ENCODE results near the gene ILF3. TPM values are rescaled to one million over a fixed set of nuclear protein-coding genes. Genes with fewer than 3 reads are reported as not detected.

The ILF3 gene
- total and polyA plus RNA-seq, 2 donors (not counting 1 experiment from before 2014, with no cell fraction given) = 78.4 to 109 TPM

DNA sequence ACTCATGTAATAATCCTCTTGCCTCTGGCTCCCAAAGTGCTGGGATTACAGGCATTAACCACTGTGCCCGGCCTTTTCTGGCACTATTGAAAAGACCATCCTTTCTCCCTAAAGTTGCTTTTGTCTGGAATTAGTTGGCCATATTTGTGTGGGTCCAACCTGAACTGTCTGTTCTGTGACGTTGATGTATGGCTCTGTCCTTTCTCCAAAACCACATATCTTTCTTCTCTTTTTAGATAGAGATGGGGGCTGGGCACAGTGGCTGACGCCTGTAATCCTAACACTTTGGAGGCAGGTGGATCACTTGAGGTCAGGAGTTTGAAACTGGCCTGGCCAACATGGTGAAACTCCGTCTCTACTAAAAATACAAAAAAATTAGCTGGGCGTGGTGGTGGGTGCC lies 81.6 kb downstream of the ILF3 start:
- H4K20me1 ChIP-seq (ENCODE audit: control insufficient read depth, extremely low read depth, insufficient read depth, low read length) = peaks cover 1% of the 10 kb centered on the region
- no peaks in the 10 kb centered on the region for H3K4me1 ChIP-seq (ENCODE audit: control insufficient read depth, extremely low read depth, insufficient read depth, low read length)
- no peak overlapping the region for H2AFZ ChIP-seq (ENCODE audit: low read length)
- no peak overlapping the region for H3K27ac ChIP-seq (ENCODE audit: insufficient read depth, low read length)
- TF ChIP-seq, protein P1, sequence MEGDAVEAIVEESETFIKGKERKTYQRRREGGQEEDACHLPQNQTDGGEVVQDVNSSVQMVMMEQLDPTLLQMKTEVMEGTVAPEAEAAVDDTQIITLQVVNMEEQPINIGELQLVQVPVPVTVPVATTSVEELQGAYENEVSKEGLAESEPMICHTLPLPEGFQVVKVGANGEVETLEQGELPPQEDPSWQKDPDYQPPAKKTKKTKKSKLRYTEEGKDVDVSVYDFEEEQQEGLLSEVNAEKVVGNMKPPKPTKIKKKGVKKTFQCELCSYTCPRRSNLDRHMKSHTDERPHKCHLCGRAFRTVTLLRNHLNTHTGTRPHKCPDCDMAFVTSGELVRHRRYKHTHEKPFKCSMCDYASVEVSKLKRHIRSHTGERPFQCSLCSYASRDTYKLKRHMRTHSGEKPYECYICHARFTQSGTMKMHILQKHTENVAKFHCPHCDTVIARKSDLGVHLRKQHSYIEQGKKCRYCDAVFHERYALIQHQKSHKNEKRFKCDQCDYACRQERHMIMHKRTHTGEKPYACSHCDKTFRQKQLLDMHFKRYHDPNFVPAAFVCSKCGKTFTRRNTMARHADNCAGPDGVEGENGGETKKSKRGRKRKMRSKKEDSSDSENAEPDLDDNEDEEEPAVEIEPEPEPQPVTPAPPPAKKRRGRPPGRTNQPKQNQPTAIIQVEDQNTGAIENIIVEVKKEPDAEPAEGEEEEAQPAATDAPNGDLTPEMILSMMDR (conservative IDR thresholded peaks at IDR 0.05 in 1 of 2, IDR thresholded peaks at IDR 0.05 in 1 of 2; ENCODE audit: low read depth in 1 of 2, low read length in 2 of 2) = no peak
- no peak for TF ChIP-seq EZH2 (IDR thresholded peaks at IDR 0.05; ENCODE audit: low read length, missing control alignments)
- no peaks in the 10 kb centered on the region for H3K9me3 ChIP-seq (ENCODE audit: control insufficient read depth, insufficient read depth, low read depth, low read length)
- no peak overlapping the region for H3K4me3 ChIP-seq (replicated peaks in 1 of 4; ENCODE audit: control extremely low read depth in 1 of 4, insufficient read depth in 1 of 4, low read depth in 3 of 4, low read length in 4 of 4)
- H3K79me2 ChIP-seq (ENCODE audit: control insufficient read depth, insufficient read depth, low read length) = peaks cover 45% of the 10 kb centered on the region
- H3K4me2 ChIP-seq (ENCODE audit: extremely low read depth, insufficient read depth, low read length) = no peak overlapping the region
- H3K27me3 ChIP-seq (ENCODE audit: control insufficient read depth, insufficient read depth, low read length) = no peaks in the 10 kb centered on the region
- DNase-seq (ENCODE audit: low read depth in 2 of 2) = no peak
- H3K36me3 ChIP-seq (ENCODE audit: control insufficient read depth, insufficient read depth, low read length) = no peaks in the 10 kb centered on the region
- no peak overlapping the region for H3K9ac ChIP-seq (ENCODE audit: insufficient read depth, low read length)

DNA sequence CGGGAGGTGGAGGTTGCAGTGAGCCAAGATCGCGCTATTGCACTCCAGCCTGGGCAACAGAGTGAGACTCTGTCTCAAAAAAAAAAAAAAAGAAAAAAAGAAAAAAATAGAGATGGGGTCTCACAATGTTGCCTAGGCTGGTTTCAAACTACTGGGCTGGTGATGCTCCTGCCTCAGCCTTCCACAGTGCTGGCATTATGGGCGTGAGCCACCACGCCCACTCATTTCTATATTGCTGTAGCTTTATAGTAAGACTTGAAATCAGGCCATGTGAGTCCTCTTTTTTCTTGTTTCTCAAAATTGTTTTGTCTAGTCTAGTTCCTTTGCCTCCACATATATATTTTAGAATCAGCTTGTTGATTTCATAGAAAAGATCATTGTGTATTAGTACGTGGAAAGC lies 82.0 kb downstream of the ILF3 start:
- Histone ChIP-seq H3K4me2 (ENCODE audit: extremely low read depth, insufficient read depth, low read length) (no peak overlapping the region), H3K9ac (ENCODE audit: insufficient read depth, low read length) (no peak overlapping the region), H3K79me2 (ENCODE audit: control insufficient read depth, insufficient read depth, low read length) (peaks cover 44% of the 10 kb centered on the region), H3K27me3 (ENCODE audit: control insufficient read depth, insufficient read depth, low read length) (no peaks in the 10 kb centered on the region), H3K36me3 (ENCODE audit: control insufficient read depth, insufficient read depth, low read length) (no peaks in the 10 kb centered on the region), H3K27ac (ENCODE audit: insufficient read depth, low read length) (no peak overlapping the region), H3K4me1 (ENCODE audit: control insufficient read depth, extremely low read depth, insufficient read depth, low read length) (no peaks in the 10 kb centered on the region), H2AFZ (ENCODE audit: low read length) (no peak overlapping the region), H3K4me3 (replicated peaks in 1 of 4; ENCODE audit: control extremely low read depth in 1 of 4, insufficient read depth in 1 of 4, low read depth in 3 of 4, low read length in 4 of 4) (no peak overlapping the region), H3K9me3 (ENCODE audit: control insufficient read depth, insufficient read depth, low read depth, low read length) (no peaks in the 10 kb centered on the region), H4K20me1 (ENCODE audit: control insufficient read depth, extremely low read depth, insufficient read depth, low read length) (peaks cover 1% of the 10 kb centered on the region)
- DNase-seq (ENCODE audit: low read depth in 2 of 2) = no peak
- TF ChIP-seq EZH2 (IDR thresholded peaks at IDR 0.05; ENCODE audit: low read length, missing control alignments) = no peak
- TF ChIP-seq, protein P1 (conservative IDR thresholded peaks at IDR 0.05 in 1 of 2, IDR thresholded peaks at IDR 0.05 in 1 of 2; ENCODE audit: low read depth in 1 of 2, low read length in 2 of 2) = no peak

DNA sequence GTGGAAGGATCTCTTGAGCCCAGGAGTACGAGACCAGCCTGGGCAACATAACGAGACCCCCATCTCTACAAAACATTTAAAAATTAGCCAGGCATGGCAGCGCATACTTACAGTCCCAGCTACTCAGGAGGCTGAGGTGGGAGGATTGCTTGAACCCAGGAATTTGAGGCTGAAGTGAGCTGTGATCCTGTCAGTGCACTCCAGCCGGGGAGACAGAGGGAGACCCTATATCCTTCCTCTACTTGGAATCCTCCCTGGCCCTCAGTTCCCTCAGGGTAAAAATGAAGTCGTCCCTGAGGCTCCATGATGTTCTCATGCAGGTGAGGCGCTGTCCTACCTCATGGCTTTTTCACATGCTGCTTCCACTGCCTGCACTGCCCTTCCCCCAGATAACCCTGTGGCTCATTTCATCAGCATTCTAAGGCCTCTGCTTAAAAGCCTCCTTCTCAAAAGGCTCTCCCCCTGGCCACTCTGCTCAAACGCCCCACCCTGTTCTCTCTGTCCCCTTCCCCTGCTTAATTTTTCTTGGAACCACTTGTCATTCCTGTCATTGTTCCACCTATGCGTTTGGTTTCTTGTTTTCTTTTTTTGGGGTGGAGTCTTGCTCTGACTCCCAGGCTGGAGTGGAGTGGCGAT lies 82.9 kb downstream of the ILF3 start:
- Histone ChIP-seq H3K27me3 (ENCODE audit: control insufficient read depth, insufficient read depth, low read length) (no peaks in the 10 kb centered on the region), H2AFZ (ENCODE audit: low read length) (no peak overlapping the region), H4K20me1 (ENCODE audit: control insufficient read depth, extremely low read depth, insufficient read depth, low read length) (peaks cover 1% of the 10 kb centered on the region), H3K9ac (ENCODE audit: insufficient read depth, low read length) (no peak overlapping the region), H3K9me3 (ENCODE audit: control insufficient read depth, insufficient read depth, low read depth, low read length) (no peaks in the 10 kb centered on the region), H3K4me1 (ENCODE audit: control insufficient read depth, extremely low read depth, insufficient read depth, low read length) (no peaks in the 10 kb centered on the region), H3K27ac (ENCODE audit: insufficient read depth, low read length) (no peak overlapping the region), H3K4me2 (ENCODE audit: extremely low read depth, insufficient read depth, low read length) (no peak overlapping the region), H3K79me2 (ENCODE audit: control insufficient read depth, insufficient read depth, low read length) (peaks cover 44% of the 10 kb centered on the region), H3K36me3 (ENCODE audit: control insufficient read depth, insufficient read depth, low read length) (no peaks in the 10 kb centered on the region), H3K4me3 (replicated peaks in 1 of 4; ENCODE audit: control extremely low read depth in 1 of 4, insufficient read depth in 1 of 4, low read depth in 3 of 4, low read length in 4 of 4) (no peak overlapping the region)
- no peak for TF ChIP-seq EZH2 (IDR thresholded peaks at IDR 0.05; ENCODE audit: low read length, missing control alignments)
- TF ChIP-seq, protein P1 (conservative IDR thresholded peaks at IDR 0.05 in 1 of 2, IDR thresholded peaks at IDR 0.05 in 1 of 2; ENCODE audit: low read depth in 1 of 2, low read length in 2 of 2) = no peak
- DNase-seq (ENCODE audit: low read depth in 2 of 2) = no peak
